CD4-positive, alpha-beta T cell treated with Interleukin-10 for 1 hour (primary cell): ENCODE results near the gene FRMD1.

Experiments used
- DNase-seq: peaks from one replicate; pipeline ENCODE4 v3.0.0-alpha.2; 2020

FRMD1 gene

DNA sequence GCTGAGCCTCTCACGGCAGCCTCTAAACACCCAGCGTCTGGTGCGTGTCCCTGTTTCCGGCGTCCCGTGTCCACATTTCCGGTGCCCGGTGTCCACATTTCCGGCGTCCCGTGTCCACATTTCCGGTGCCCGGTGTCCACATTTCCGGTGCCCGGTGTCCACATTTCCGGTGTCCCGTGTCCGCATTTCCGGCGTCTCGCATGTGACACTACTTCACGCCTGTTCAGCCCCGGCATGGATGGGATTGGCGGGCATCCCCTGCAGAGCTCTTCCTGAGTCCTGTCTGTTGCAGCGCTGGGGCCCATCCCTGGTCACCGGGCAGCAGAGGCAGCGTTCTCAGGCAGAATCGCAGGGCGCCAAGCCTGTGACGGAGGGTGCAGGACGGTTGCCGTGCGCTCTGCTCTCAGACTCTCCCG lies 3.2 kb downstream of the FRMD1 start:
- DNase-seq, result no peak

DNA sequence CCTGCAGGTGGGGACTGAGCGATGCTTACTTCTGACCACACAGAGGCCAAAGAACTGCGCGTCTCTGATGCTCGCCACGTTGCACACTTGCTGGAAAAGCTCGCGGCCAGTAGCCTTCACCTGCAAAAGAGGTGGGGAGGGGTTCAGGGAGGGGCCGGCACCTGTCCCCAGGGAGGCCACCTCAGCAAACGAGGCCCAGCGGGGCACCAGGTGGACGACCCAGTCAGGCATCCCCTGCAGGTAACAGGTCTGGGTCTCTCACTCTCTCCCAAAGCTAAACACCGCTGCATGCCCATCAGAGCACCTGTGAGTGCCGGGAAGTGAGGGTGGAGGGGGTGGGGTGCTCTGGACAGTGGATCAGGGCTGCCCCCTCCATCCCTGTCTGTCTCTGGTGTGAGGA lies 3.8 kb downstream of the FRMD1 start:
- DNase-seq, result no peak

DNA sequence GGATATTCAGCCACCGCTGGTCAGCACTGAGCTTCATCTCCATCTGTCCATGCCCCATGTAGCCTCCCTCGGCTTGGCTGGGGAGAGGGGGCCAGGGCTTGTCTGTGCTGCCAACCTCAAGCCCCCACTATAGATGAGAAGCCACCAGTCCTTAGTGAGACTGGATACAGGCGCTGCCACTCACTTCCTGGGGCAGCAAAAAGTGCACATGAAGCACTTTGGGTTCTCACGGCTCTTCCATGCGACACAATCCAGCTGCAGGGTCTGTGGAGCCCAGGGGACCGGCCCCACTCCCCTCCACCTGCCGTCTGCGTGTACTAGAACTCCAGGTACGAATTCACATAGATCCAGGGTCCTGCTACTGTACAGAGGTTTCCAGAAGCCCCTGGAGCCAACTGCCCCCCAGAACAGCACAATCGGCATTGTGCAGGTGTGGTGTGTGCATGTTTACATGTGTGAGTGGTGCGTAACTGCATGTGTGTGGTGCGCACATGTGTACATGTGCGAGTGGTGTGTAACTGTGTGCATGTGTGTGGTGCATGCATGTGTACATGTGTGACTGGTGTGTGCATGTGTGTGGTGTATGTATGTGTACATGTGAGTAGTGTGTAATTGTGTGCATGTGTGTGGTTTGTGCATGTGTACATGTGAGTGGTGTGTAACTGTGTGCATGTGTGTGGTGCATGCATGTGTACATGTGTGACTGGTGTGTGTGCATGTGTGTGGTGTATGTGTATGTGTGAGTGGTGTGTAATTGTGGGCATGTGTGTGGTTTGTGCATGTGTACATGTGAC lies 4.9 kb downstream of the FRMD1 start:
- DNase-seq, result no peak

DNA sequence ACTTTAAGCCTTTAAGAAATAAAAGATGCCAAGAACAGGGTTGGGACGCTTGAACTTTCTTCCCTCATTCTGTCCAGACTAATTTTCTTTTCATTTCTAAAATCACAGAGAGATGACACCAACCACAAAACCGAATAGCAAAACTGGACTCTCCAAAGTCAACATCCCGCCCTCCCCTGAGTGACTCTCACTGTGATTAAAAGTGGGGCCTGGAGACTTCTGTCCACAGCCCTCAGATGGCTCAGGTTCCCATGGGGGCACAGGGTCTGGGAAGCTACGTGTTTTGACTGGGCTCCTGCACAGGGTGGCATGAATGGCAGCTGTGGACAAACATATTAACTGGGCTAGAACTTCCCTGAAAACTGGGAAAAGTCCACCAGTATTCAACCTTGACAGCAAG lies 6.3 kb downstream of the FRMD1 start:
- DNase-seq, result no peak

DNA sequence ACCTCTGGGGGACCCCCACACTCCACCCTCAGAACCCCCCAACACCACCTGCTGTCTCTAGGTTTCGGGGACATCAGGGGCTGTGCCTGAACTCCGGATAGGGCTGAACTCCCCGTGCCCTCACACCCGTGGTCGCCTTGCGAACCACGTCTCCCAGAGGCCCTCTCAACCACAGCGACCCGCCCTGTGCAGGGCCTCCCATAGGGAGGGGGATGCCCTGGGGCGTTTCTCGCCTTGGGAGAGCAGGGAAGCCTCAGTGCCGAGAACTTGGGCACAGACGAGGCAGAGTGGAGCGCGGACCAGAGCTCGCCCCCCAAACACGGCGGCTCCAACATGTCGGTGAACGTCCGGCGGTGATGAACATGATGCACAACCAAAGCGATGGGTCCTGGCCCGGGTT lies 6.8 kb downstream of the FRMD1 start:
- DNase-seq, result no peak

DNA sequence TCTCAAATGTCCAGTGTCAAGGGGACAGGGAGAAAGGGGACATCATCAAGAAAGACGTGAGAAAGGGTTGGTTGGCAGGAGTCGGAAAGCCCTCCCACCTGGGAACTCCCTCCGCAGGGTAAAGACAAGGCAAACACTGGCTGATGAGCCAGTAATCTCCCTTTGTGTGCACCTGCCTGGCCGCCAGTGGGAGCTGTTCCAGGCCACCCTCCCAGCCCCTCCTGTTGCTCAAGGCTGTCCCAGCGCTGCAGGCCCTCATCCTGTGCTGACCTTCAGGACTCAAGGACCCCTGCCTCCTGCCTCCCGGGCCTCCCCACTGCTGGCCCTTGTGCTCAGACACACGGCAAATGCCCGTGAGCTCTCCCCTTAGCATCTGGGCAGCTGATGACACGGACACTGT lies 7.4 kb downstream of the FRMD1 start:
- DNase-seq, result no peak

DNA sequence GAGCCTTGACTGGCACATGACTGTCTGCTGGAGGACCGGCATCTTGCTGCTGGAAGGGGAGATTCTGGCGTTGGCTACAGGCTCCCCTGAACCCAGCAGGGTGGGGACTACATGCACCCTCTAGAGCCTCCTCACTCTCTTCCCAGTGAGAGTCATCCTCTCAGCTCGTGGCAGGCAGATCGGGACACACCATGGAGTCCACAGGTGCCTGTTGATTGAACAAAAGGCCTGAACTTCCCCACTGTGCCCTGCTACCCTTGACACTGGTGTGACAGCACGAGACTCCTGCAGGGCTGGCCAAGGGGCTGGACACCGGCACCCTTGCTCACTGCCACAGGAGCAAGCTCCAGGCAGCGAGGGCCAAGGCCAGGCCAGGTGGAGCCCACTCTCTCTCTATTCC lies 8.2 kb downstream of the FRMD1 start:
- no peak for DNase-seq

DNA sequence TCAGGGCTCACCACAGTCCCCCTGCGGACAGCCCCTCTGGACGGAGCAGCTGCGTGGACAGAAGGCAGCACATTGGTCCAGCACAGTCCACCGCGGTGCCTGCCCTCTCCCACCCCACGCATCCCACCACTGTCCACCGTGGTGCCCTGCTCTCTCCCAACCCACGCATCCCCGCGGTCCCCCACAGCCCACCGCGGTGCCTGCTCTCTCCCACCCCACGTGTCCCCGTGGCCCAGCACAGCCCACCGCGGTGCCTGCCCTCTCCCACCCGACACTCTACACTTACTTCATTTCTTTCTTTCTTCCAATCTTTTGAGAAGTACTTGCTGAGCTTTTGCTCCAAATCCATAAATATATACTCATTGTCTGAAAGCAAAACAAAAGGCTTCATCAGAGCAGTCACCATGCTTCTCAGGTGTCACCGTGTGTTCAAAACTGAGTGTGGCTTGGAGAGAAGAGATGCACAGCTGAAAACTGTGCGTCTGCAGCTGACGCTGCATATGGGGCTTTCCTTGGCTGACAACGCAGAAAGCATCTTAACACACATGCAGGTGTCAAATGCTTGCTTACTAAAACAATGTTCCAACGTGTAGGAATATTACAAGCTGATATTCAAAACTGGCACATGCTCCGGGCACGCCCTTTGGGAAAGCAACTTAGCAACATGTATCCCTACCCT lies 11.8 kb downstream of the FRMD1 start:
- no peak for DNase-seq

DNA sequence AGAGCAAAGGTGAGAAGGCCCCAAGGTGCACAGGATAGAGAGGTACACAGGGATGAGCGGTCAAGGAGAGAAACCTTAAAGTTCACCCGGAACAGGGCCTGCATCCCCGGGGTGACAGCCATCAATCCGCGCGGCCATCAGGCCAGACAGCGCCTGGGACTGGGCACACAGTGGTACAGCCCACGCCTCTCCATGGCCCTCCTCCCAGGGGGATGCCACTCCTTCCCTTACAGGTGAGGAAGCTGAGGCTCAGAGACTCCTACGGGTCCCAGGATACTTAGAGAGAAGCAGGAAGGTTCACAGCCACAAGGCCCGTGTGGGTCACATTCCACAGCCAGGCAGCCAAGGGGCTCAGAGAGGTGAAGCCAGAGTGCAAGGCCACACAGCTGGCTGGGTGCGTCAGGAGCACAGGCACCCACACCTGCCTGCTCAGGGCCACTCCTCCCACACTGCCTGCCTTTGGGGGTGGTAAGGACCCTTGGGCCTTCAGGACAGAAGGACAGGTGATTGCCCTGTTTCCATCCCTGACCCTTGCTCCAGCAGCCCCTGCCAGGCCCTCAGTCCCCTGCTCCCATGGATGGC lies 14.7 kb downstream of the FRMD1 start:
- DNase-seq, result no peak

DNA sequence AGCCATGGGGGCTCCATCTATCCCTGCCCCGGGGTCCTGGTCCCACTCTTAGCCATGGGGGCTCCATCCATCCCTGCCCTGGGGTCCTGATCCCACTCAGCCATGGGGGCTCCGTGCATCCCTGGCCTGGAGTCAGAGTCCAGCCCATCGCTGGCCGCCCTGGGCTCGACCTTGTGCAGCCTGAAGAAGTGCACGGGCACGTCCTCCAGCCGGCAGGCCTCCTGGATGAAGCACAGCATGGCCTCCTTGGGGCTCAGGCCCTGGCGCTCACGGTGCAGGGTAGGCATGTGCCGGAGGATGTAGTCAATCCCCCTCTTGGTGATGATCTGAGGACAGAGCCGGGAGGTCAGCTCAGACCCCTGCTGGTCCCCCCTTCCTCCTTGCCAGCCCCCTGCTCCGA lies 15.6 kb downstream of the FRMD1 start:
- DNase-seq, result no peak

DNA sequence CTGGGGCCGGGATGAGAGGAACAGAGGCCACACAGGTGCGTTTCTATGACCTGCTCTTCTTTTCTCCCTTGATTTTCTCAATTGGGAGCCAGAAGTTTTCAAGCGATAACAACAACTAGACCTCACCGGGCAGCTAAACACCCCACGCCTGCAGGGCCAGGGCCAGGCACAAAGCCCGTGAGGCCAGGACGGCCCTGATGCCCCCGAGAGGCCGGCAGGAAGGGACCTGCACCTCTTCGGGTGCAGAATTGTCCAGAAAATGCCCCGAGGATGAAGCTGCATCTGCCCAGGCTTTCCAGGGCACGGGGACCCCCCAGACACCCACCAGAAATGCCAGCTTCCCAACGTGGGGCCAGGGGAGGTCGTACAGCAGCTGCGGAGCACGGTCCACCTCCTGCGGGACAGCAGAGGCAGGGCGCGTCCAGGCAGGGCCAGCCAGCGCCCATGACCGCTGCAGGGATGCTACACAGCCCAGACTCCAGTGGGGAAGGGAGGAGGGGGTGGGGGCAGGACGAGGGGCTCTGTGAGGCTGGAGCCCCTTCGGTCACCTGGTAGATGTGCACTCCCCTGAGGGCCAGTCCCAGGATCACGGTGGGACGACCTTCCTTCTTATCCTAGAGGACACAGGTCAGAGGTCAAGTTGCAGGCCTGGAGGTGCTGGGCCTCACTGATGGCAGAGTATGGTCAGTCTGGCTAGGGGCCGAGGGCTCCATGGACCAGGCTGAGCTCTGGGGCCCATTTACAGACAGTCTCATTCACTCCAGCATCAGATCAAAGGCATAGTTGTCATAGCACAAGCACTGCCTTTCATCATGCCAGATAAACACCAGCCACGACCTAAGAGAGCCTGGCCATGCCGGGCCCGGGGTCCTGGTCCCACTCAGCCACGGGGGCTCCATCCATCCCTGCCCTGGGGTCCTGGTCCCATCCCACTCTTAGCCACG lies 16.4 kb downstream of the FRMD1 start:
- DNase-seq, result no peak

DNA sequence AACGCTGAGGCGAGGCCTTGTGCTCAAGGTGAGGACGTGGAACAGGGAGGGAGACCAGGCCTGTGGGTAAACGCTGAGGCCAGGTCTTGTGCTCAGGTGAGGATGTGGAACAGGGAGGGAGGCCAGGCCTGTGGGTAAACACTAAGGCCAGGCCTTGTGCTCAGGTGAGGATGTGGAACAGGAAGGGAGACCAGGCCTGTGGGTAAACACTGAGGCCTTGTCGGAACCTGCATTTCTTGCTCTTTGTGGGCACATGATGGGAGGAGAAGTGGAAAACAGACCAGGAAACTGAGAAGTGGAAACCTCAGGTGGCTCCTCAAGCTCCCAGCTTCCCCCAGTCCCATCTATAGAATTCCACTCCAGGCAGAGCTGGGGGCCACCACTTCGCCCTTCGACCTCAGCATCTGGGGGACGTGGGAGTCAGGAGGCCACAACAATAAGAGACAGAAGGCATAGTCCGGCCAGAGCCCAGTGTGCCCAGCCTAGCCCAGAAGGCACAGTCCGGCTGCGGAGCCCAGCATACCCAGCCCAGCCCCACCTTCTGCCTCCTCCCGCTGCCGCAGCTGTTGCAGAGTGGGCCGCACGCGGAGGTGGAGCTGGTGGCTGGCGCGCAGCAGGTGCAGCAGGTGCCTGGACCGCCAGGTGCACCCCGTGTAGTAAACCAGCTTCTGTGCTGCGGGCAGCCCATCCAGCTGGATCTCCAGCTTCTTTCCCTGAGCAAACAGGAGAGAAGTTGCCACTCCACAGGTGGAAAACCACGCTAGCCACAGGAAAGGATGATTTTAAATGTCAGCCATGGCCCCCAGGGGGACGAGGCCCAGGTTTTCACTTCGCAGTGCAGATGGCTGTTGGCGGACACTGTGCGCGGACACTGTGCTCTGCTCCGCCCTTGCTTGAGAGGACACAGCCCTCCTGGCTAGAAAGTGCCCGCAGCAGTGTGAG lies 17.5 kb downstream of the FRMD1 start:
- DNase-seq, result no peak

DNA sequence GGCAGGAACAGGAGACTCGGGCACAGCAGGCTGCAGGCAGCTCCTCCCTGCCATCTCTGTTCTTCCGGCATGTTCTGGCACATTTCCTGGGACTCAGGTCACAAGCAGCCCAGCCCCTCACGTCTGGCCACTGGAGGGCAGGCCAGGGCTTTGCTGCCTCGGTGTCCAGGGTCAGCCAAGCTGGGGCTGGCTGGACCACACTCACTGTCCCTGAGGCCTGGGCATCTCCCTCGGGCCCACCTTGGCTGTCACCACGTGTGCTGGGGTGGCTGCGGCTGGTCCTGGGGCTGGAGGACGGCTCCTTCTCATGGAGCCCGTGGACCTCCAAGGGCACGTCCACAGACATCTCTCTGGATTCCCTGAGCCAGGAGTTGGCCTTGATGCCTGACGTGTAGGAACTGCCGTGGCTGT lies 18.5 kb downstream of the FRMD1 start:
- no peak for DNase-seq

DNA sequence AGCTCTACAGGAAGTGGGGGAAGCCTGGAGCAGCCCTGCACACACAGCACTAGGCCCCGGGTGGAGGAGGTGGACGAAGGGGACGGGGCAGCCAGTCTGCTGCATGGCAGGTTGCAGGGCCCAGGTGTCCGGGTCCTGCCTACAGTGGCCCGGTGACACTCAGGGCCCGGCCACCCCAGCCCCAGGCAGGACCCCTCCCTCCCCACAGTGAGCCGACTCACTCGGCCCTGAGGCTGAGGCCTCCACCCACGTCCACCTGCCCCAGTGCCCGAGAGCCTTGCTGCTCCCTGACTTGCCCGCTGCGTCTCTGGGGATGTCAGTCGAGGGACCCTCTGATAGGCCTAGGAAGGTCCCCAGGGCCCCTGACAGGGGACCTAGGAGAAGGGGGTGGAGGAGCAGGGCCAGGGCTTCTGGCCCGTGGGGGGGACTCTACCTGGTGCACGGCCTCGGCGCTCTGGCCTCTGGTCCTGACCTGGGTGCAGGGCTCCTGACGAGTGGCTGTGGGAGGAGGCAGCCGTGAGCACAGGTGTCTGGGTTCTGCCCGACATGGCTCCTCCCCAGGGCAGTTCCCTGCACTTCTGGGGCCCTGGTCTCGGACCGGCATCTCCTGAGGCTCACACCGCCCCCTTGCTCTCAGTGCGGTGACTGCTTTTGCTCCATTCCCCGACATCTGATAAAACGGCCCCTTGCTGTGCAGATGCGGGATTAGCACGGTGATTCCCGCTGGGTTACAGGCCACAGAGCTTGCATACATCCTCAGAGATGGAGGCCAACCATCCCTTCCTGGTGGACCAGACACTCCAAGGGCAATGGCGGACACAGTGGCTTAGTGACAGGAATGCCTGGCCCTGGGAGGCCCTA lies 20.1 kb downstream of the FRMD1 start:
- no peak for DNase-seq

DNA sequence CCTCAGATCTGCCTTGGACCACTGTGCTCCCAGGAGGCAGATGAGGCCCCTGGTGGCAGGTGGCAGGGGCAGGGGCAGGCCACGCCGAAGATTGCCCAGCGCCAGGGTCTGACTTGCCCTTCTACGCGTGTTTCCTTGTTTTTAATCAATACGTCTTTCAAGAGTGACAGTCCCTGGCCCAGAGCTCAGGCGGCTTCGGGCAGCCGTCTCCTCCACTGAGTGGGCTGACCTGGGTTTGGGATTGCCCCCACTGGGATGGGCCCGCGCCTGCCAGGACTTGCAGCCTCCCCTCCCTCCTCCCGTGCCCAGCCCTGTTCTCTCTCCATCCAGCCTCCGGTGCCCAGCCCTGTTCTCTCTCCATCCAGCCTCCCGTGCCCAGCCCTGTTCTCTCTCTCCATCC lies 21.2 kb downstream of the FRMD1 start:
- no peak for DNase-seq

DNA sequence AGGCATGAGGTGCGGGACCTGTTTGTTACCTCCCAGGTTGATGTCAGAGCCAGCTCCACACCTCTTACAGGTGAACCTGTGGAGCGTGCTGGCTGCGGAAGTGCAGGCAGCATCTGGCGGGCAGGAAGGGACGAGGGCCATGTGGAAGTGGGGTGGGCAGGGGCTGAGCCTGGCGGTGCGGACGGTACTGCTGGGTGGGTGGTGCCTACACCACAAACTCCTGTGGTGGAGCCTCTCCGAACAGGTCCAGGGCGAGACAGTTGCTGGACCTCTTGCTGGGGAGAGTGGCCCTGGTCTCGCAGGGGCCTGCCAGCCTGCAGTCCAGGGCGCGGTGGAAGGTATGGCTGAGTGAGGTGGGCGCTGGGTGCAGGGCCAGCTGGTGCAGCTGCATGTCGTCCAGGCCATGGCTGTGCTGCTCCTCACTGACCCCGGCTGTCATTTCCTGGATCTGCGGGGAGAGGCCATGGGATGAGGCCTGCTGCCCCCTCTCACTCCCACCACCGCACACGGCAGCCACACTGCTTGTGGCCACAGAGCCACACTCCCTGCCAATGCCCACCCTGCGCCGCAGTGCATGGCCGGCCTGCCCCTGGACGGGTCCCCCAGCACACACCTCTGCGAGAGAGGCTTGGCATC lies 22.0 kb downstream of the FRMD1 start:
- DNase-seq, result no peak

DNA sequence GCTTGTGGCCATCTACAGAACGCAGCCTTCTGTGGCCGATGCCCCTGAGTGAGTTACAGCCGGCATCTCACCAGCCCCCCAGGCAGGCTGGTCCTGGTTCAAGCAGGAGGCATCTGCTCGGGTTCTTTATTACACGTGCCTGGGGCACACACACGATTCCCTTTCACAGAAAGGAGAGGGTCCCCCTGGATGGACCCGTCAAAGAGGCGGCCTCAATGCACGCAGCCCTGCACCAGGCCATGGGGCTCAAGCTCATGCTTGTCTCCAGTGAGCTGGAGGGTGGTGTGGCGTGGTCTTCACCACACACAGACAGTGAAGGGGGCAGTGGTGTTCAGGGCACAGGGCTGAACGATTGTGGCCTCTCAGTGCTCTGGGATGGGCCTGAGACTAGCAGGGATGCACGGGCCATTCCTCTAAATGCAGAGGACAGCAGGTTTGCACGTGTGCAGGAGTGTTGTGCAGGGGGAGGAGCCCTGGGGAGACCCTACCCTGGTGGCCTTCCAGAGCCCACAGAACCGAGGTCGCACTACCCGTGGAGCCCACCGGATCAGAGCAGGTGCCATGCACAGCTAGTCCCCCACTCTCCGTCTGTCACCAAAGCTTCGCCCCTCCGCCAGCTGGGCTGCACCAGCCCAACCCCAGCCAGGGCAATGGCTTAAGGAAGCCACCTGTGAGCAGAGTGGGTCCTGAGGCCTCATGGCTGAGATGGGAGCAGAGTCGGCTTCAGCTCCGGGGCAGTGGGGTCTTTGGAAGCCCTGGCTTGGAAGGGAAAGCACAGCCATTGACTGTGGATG lies 23.1 kb downstream of the FRMD1 start:
- DNase-seq, result no peak

DNA sequence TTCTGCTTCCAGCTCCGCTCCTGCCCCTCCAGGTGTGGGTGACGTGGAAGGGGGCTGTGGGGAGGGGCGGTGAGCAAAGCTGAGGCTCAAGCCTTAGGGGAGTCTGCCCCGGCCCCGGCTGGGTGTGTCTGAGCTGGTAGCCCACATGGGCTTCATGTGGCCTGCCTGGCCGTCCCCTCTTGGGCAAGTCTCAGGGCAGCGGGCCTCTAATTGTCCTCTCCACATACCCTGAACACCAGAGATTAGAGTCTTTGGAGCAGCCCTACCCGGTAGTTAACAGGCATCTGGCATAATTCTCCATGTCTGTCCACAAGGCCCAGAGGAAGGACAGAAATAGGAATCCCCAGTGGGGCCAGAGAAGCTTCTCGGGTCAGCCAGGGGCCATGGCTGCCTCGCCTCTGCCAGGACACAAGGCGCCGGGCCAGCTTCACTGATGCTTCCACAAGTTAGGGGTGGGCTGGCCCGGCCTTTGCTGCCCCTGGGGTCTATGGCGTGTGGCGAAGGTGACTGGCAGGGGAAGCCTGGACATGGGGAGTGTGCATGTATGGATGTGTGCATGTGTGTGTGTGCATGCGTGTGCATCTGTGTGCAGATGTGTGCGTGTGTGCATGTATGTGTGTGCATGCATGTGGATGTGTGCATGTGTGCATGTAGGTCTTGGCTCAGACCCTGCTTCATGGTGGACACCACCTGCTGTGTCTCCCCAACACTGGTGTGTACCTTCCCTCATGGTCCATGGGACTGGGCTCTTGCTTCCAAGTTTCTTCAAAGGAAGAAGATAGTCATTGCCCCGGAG lies 24.0 kb downstream of the FRMD1 start:
- no peak for DNase-seq

DNA sequence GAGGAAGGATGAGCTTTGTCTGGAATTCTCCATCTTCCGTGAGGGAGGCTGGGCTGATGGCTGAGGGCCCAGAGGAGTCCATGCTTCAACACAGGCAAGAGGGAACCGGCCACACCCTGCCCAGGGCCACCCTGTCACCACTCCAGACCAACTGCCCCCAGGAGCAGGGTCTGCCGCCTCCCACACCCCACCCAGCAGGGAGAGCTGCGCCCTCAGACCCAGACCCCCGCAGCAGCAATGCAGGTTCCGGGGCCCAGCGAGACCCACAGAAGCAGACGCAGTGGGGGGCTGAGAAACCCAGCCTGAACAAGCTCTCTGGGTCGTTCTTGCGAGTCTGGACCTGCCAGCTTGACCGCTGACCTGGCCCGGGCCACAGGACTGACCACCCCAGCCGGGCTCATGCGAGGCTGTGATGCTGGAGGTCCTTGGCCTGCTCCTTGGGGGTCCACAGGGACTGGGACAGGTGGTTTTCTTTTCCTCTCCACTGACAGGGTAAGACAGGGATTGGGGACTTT lies 25.0 kb downstream of the FRMD1 start:
- DNase-seq, result no peak
